ENCODE data around the gene FOXK2. TPM values are rescaled to one million over a fixed set of nuclear protein-coding genes. Genes with fewer than 3 reads are reported as not detected.

FOXK2 gene
- polyA plus RNA-seq, 2 of the 4 experiments (the other 2 are of a cell fraction): 34.8 to 39.2 TPM

DNA sequence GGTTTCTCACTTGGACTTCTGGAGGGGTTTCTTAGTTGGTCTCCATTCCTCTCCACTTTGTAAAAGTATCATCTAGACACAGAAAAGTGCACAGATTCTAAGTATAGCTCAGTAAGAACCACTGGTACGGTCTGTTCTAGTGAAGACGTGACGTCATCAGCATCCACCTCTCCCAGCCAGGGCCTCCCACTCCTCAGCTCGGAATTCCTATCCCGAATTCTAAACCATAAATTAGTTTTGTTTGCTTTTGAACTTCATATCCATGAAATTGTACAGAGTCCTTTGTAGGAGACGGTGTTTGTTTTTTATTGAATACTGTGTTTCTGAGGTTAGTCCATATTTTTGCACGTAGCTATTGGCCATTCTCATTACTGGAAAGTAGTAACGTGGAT, 25.5 kb downstream of the FOXK2 start:
- CTCF ChIA-PET: interaction anchor here (0.9 to 2.1 kb wide), 8 partner anchors 8 to 192 kb away, joined by 3 to 19 read pairs (median 3); no protein-coding TSS in a partner anchor
- WGBS (ENCODE audit: missing lambda C conversion rate): 87% methylated on average over 8 of the region's 8 CpGs
- FAIRE-seq (no peak), DNase-seq (ENCODE audit: low read depth in 1 of 2, low spot score in 1 of 2) (no peak), ATAC-seq (no peak)
- POLR2A ChIA-PET: no interaction called here
- no peak overlapping the region for H3K4me3 ChIP-seq
- H3K4me1 ChIP-seq: peaks cover 12% of the 10 kb centered on the region
- no peaks in the 10 kb centered on the region for H3K9me3 ChIP-seq
- no peak overlapping the region for H3K4me2 ChIP-seq
- TF ChIP-seq CHD2 (IDR thresholded peaks at IDR 0.05; ENCODE audit: low read length, partially characterized antibody) (no peak), BHLHE40 (IDR thresholded peaks at IDR 0.05; ENCODE audit: low read depth, low read length) (no peak), EHMT2 (IDR thresholded peaks at IDR 0.05; ENCODE audit: low read depth) (no peak), ZSCAN20 (CRISPR knock-in tag; IDR thresholded peaks at IDR 0.05) (no peak), JUN (IDR thresholded peaks at IDR 0.05) (no peak), SMC3 (IDR thresholded peaks at IDR 0.05) (no peak), PHF8 (IDR thresholded peaks at IDR 0.05; ENCODE audit: borderline replicate concordance, low read depth) (no peak), HOXA7 (CRISPR knock-in tag; IDR thresholded peaks at IDR 0.05) (no peak), GATA3 (IDR thresholded peaks at IDR 0.05; ENCODE audit: borderline replicate concordance) (no peak), HOXB13 (CRISPR knock-in tag; IDR thresholded peaks at IDR 0.05; ENCODE audit: low read depth) (no peak), FOSL2 (IDR thresholded peaks at IDR 0.05) (no peak), FOSL2 (CRISPR knock-in tag; IDR thresholded peaks at IDR 0.05) (no peak), POLR2A (IDR thresholded peaks at IDR 0.05; ENCODE audit: low read length) (no peak), ZC3H11A (IDR thresholded peaks at IDR 0.05) (no peak), HDAC2 (IDR thresholded peaks at IDR 0.05) (no peak), NPAS2 (CRISPR knock-in tag; IDR thresholded peaks at IDR 0.05; ENCODE audit: borderline replicate concordance) (no peak), TFCP2L1 (CRISPR knock-in tag; IDR thresholded peaks at IDR 0.05) (no peak), RNF2 (IDR thresholded peaks at IDR 0.05; ENCODE audit: borderline replicate concordance, low read depth) (no peak)
- TF ChIP-seq, protein P1, sequence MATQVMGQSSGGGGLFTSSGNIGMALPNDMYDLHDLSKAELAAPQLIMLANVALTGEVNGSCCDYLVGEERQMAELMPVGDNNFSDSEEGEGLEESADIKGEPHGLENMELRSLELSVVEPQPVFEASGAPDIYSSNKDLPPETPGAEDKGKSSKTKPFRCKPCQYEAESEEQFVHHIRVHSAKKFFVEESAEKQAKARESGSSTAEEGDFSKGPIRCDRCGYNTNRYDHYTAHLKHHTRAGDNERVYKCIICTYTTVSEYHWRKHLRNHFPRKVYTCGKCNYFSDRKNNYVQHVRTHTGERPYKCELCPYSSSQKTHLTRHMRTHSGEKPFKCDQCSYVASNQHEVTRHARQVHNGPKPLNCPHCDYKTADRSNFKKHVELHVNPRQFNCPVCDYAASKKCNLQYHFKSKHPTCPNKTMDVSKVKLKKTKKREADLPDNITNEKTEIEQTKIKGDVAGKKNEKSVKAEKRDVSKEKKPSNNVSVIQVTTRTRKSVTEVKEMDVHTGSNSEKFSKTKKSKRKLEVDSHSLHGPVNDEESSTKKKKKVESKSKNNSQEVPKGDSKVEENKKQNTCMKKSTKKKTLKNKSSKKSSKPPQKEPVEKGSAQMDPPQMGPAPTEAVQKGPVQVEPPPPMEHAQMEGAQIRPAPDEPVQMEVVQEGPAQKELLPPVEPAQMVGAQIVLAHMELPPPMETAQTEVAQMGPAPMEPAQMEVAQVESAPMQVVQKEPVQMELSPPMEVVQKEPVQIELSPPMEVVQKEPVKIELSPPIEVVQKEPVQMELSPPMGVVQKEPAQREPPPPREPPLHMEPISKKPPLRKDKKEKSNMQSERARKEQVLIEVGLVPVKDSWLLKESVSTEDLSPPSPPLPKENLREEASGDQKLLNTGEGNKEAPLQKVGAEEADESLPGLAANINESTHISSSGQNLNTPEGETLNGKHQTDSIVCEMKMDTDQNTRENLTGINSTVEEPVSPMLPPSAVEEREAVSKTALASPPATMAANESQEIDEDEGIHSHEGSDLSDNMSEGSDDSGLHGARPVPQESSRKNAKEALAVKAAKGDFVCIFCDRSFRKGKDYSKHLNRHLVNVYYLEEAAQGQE (IDR thresholded peaks at IDR 0.05): no peak
- TF ChIP-seq, protein P2, sequence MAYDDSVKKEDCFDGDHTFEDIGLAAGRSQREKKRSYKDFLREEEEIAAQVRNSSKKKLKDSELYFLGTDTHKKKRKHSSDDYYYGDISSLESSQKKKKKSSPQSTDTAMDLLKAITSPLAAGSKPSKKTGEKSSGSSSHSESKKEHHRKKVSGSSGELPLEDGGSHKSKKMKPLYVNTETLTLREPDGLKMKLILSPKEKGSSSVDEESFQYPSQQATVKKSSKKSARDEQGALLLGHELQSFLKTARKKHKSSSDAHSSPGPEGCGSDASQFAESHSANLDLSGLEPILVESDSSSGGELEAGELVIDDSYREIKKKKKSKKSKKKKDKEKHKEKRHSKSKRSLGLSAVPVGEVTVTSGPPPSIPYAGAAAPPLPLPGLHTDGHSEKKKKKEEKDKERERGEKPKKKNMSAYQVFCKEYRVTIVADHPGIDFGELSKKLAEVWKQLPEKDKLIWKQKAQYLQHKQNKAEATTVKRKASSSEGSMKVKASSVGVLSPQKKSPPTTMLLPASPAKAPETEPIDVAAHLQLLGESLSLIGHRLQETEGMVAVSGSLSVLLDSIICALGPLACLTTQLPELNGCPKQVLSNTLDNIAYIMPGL (CRISPR knock-in tag; IDR thresholded peaks at IDR 0.05; ENCODE audit: borderline replicate concordance): no peak
- TF ChIP-seq, protein P3, sequence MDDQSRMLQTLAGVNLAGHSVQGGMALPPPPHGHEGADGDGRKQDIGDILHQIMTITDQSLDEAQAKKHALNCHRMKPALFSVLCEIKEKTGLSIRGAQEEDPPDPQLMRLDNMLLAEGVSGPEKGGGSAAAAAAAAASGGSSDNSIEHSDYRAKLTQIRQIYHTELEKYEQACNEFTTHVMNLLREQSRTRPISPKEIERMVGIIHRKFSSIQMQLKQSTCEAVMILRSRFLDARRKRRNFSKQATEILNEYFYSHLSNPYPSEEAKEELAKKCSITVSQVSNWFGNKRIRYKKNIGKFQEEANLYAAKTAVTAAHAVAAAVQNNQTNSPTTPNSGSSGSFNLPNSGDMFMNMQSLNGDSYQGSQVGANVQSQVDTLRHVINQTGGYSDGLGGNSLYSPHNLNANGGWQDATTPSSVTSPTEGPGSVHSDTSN (IDR thresholded peaks at IDR 0.05): no peak
- H3K27ac ChIP-seq: no peak overlapping the region

DNA sequence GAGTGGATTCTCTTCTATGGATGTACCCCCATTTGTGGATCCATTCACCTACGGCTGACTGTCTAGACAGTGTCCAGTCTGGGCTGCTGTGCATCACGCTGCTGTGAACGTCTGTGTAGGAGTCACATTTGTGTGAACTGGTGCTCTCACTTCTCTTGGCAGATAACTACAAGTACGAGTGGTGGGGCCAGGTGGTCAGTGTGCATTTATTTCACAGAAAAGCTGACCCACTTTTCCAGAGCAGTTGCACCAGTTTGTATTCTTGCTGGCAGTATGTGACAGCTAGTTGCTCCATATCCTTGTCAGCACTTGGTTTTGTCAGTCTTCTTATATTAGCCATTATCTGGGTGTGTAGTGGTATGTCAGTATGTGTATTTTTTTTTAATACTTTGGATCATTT, 28.4 kb downstream of the FOXK2 start:
- ChIA-PET CTCF (interaction anchor here (0.6 to 5.2 kb wide), 7 partner anchors 10 to 59 kb away, joined by 3 to 26 read pairs (median 3); no protein-coding TSS in a partner anchor), POLR2A (no interaction called here)
- Histone ChIP-seq H3K27ac (no peak overlapping the region), H3K9me3 (no peaks in the 10 kb centered on the region), H3K4me3 (no peak overlapping the region), H3K4me2 (no peak overlapping the region), H3K4me1 (peaks cover 20% of the 10 kb centered on the region)
- ATAC-seq (no peak), DNase-seq (ENCODE audit: low read depth in 1 of 2, low spot score in 1 of 2) (no peak), FAIRE-seq (no peak)
- TF ChIP-seq ZFP36 (IDR thresholded peaks at IDR 0.05; ENCODE audit: borderline replicate concordance, partially characterized antibody): peak; percentile 86
- no peak for TF ChIP-seq KDM5A (IDR thresholded peaks at IDR 0.05)
- 94% methylated on average over 4 of the region's 4 CpGs for WGBS (ENCODE audit: missing lambda C conversion rate)
